Islet precursor cell (in vitro differentiated cells): ENCODE data around the gene HSPA6.
"Not testable (repeated sequence)": the region's sequence is repeated elsewhere in the genome, so short reads cannot be mapped to it uniquely, and the experiment has no call there.

Experiments used
- DNase-seq: peaks from one replicate; pipeline ENCODE4 v3.0.0-alpha.2; 2018

The HSPA6 gene

DNA sequence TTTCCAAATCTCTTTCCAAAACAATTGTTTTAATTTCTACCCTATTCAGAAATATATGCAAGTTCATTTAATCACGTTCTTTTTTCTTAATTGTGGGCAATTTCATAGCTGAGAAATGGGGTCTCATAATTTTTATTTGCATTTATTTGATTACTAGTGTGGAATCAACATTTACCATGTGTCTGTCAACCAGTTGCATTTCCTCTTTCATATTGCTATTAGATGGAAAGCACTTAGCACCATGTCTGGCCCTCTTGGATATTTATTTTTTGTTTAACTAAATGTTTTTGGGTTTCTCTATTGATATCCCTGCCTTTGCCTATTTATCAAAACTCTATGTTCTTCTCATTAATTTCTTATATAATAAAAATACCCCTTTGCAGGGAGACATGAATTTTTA is 39.2 kb downstream of the HSPA6 start:
- not testable (repeated sequence) for DNase-seq

DNA sequence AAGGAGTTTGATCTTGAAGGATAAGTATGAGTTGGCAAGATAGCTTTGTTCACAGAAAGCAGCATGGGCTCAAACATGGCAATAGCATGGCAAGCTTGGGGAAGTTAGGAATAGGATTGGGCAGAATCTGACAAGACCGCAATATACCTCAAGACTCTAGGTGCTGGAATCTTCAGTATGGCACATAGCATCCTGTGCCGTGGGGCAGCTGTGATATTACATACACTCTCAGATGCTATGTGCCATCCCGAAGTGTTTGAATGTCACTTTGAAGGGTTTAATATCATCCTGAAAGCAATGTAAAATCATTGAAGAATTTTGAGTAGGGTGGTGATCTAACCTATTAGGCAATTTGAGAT is 42.2 kb downstream of the HSPA6 start:
- DNase-seq, result not testable (repeated sequence)

DNA sequence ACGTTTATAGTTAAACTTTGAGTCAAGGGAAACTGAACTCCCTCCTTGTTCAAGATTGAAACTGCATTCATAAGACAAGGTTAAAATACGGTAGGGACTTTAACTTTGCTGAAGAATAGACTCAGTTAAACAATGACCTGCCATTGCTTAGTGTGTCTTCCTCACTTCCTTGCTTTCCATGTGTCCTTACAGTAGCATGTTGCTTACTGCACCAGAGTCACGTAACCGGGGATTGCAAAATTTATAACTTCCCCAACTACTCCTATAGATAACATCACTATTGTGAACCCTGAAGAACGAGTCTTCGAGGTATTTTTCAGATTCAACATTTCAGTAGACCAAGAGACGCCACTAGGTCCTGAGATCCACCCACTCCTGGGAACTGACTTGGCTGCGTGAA is 47.4 kb downstream of the HSPA6 start:
- DNase-seq, result not testable (repeated sequence)
